PC-3 (cell line): ENCODE measurements around the gene SMIM31. TPM values are rescaled to one million over a fixed set of nuclear protein-coding genes. Genes with fewer than 3 reads are reported as not detected.

Source experiments
- ATAC-seq: fragments of 200-7000 bp; cut with Tn5 transposase; 2 replicates; pipeline ENCODE4 v1.9.1; 2020; ENCODE audit warnings: mild to moderate bottlenecking, moderate library complexity
- BruUV-seq: library from RNA; stranded (reverse); fragments of 400-500 nt; replicated peaks from 2 replicates; lab custom pipeline; 2021; lab: Mats Ljungman, UMichigan
- CTCF ChIA-PET: fragments of 300-600 bp; sonication (Branson Sonifier 250); formaldehyde crosslinking; loops from one replicate; lab custom pipeline; 2022; ENCODE audit warnings: antibody characterized with exemption; lab: Charles Lee
- POLR2A ChIA-PET: fragments of 300-600 bp; sonication (Branson Sonifier 250); formaldehyde crosslinking; loops from one replicate; lab custom pipeline; 2022; ENCODE audit warnings: antibody characterized with exemption; ENCODE audit not compliant: unreplicated experiment; lab: Charles Lee
- DNase-seq: peaks from one replicate; pipeline ENCODE4 v3.0.0-alpha.2; 2015
- H2AFZ ChIP-seq: fragments of 300-600 bp; sonication (generic); 2 replicates; pipeline ENCODE4 v1.6.0; 2016; ENCODE audit warnings: antibody characterized with exemption, low read length
- H3F3A ChIP-seq: fragments of 300-600 bp; sonication (generic); one replicate; pipeline ENCODE4 v1.6.0; 2017; ENCODE audit warnings: antibody characterized with exemption, low read length, control low read depth, mild to moderate bottlenecking; ENCODE audit not compliant: unreplicated experiment
- H3K27ac ChIP-seq: fragments of 300-600 bp; sonication (generic); 2 replicates; pipeline ENCODE4 v1.5.1; 2016; ENCODE audit warnings: mild to moderate bottlenecking, low read length
- H3K27me3 ChIP-seq: fragments of 300-600 bp; sonication (generic); 2 replicates; pipeline ENCODE4 v1.6.1; 2016; ENCODE audit warnings: low read length, mixed read lengths
- H3K36me3 ChIP-seq: fragments of 300-600 bp; sonication (generic); 2 replicates; pipeline ENCODE4 v1.6.1; 2016; ENCODE audit warnings: low read depth, mixed run types, low read length, mixed read lengths
- H3K4me1 ChIP-seq: fragments of 300-600 bp; sonication (generic); 2 replicates; pipeline ENCODE4 v1.5.1; 2016; ENCODE audit warnings: low read length; ENCODE audit not compliant: insufficient read depth
- H3K4me2 ChIP-seq: fragments of 300-600 bp; sonication (generic); 2 replicates; pipeline ENCODE4 v1.6.0; 2016; ENCODE audit warnings: low read length
- H3K4me3 ChIP-seq: fragments of 300-600 bp; sonication (generic); 2 replicates; pipeline ENCODE4 v1.5.1; 2016; ENCODE audit warnings: mild to moderate bottlenecking, low read length, mixed read lengths
- H3K79me2 ChIP-seq: fragments of 300-600 bp; sonication (generic); 2 replicates; pipeline ENCODE4 v1.6.1; 2017; ENCODE audit warnings: low read length, mixed read lengths
- H3K9ac ChIP-seq: fragments of 300-600 bp; sonication (generic); 2 replicates; pipeline ENCODE4 v1.6.0; 2016; ENCODE audit warnings: mild to moderate bottlenecking, low read length
- H3K9me2 ChIP-seq: fragments of 300-600 bp; sonication (generic); replicated peaks from 2 replicates; pipeline ENCODE4 v1.6.1; 2016; ENCODE audit warnings: mixed run types, low read length, mixed read lengths
- H3K9me3 ChIP-seq: fragments of 300-600 bp; sonication (generic); 2 replicates; pipeline ENCODE4 v1.6.1; 2016; ENCODE audit warnings: low read length, mixed read lengths
- H4K20me1 ChIP-seq: fragments of 300-600 bp; sonication (generic); 2 replicates; pipeline ENCODE4 v1.6.1; 2016; ENCODE audit warnings: low read length, mixed read lengths
- EZH2 ChIP-seq: fragments of 300-600 bp; sonication (generic); IDR thresholded peaks from one replicate; pipeline ENCODE4 v1.6.1; 2017; ENCODE audit warnings: antibody characterized with exemption, mild to moderate bottlenecking, low read length; ENCODE audit not compliant: unreplicated experiment
- EZH2phosphoT487 ChIP-seq: fragments of 300-600 bp; sonication (generic); IDR thresholded peaks from 2 replicates; pipeline ENCODE4 v1.6.1; 2018; ENCODE audit warnings: mild to moderate bottlenecking, antibody characterized with exemption, low read length, borderline replicate concordance
- intact Hi-C: fragments of 100-400 bp; cut with micrococcal nuclease; formaldehyde crosslinking; loops from 2 replicates; pipeline ENCODE4 v1.9.0; 2023
- total RNA-seq: library from RNA; depleted of rRNA; stranded (reverse); fragments of >200 nt; gene quantifications from 2 replicates; pipeline ENCODE4 v1.2.3, GENCODE V29; 2014
- TF ChIP-seq, protein P1 (sequence below): fragments of 300-600 bp; sonication (generic); conservative IDR thresholded peaks from 2 replicates; pipeline ENCODE4 v1.5.1; 2017; ENCODE audit warnings: antibody characterized with exemption, low read depth, mild to moderate bottlenecking, low read length

The SMIM31 gene
- total RNA-seq, 1 experiment from 2014 or later = not detected

DNA sequence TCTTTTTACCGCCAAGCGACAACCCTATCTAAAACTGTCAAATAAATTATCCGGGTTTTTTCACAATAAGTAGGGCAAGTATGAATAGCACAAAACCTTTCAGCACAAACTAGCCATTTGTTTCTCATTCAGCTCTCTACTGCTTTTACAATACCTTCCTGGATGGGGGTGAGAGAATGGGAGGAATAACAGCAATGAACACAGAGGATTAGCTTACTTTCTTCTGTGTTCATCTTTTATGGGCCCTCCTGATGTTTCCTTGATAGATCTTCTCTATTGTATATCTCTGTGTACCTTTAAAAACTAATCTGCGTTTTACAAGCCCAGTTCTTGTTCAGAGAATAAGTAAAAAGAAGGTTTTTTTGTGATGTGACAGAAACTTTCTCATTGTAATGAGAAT, 67.8 kb downstream of the SMIM31 start:
- H3K4me1 ChIP-seq = no peaks in the 10 kb centered on the region
- no peaks in the 10 kb centered on the region for H3F3A ChIP-seq
- H3K27me3 ChIP-seq = 0 out of 2 replicates have a peak, but pooled peaks cover 3% of the 10 kb centered on the region
- H4K20me1 ChIP-seq = no peaks in the 10 kb centered on the region
- no TSS peak for BruUV-seq
- DNase-seq (no peak), ATAC-seq (no peak)
- no peaks in the 10 kb centered on the region for H3K36me3 ChIP-seq
- H3K9ac ChIP-seq = no peak overlapping the region
- H3K27ac ChIP-seq = no peak overlapping the region
- no peak overlapping the region for H3K4me3 ChIP-seq
- CTCF ChIA-PET = no interaction called here
- H3K9me2 ChIP-seq = no peaks in the 10 kb centered on the region
- H2AFZ ChIP-seq = no peak overlapping the region
- no peaks in the 10 kb centered on the region for H3K9me3 ChIP-seq
- H3K4me2 ChIP-seq = no peak overlapping the region
- TF ChIP-seq EZH2 (no peak), EZH2phosphoT487 (no peak)
- TF ChIP-seq, protein P1, sequence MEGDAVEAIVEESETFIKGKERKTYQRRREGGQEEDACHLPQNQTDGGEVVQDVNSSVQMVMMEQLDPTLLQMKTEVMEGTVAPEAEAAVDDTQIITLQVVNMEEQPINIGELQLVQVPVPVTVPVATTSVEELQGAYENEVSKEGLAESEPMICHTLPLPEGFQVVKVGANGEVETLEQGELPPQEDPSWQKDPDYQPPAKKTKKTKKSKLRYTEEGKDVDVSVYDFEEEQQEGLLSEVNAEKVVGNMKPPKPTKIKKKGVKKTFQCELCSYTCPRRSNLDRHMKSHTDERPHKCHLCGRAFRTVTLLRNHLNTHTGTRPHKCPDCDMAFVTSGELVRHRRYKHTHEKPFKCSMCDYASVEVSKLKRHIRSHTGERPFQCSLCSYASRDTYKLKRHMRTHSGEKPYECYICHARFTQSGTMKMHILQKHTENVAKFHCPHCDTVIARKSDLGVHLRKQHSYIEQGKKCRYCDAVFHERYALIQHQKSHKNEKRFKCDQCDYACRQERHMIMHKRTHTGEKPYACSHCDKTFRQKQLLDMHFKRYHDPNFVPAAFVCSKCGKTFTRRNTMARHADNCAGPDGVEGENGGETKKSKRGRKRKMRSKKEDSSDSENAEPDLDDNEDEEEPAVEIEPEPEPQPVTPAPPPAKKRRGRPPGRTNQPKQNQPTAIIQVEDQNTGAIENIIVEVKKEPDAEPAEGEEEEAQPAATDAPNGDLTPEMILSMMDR = no peak
- intact Hi-C loops = no loop called here
- POLR2A ChIA-PET = no interaction called here
- no peaks in the 10 kb centered on the region for H3K79me2 ChIP-seq

- POLR2A ChIA-PET = no interaction called here
- Histone ChIP-seq H3K27me3 (0 out of 2 replicates have a peak, but pooled peaks cover 5% of the 10 kb centered on the region), H3K79me2 (no peaks in the 10 kb centered on the region), H2AFZ (no peak overlapping the region), H3K36me3 (no peaks in the 10 kb centered on the region), H3K4me3 (no peak overlapping the region), H3K9me2 (no peaks in the 10 kb centered on the region), H3K4me1 (no peaks in the 10 kb centered on the region), H3F3A (no peaks in the 10 kb centered on the region), H3K27ac (no peak overlapping the region), H3K9ac (no peak overlapping the region), H4K20me1 (no peaks in the 10 kb centered on the region), H3K4me2 (no peak overlapping the region), H3K9me3 (no peaks in the 10 kb centered on the region)
- BruUV-seq = no TSS peak
- TF ChIP-seq EZH2phosphoT487 (no peak), EZH2 (no peak)
- TF ChIP-seq, protein P1 = no peak
- ATAC-seq (no peak), DNase-seq (no peak)
- CTCF ChIA-PET = no interaction called here
- intact Hi-C loops = no loop called here
Measured at GRCh38 chr4:164824581-164824980, 70.7 kb downstream of the SMIM31 start.

GRCh38 chr4:164828955-164829354, 75.0 kb downstream of the SMIM31 start:
- ChIA-PET POLR2A (no interaction called here), CTCF (no interaction called here)
- DNase-seq = no peak

More at GRCh38 chr4:164828955-164829354, 75.0 kb downstream of the SMIM31 start:
- no peak overlapping the region for H3K9ac ChIP-seq
- no peaks in the 10 kb centered on the region for H3K79me2 ChIP-seq
- no peaks in the 10 kb centered on the region for H3F3A ChIP-seq
- no peaks in the 10 kb centered on the region for H3K36me3 ChIP-seq
- no peaks in the 10 kb centered on the region for H3K4me1 ChIP-seq
- TF ChIP-seq EZH2 (no peak), EZH2phosphoT487 (no peak)
- TF ChIP-seq, protein P1 = no peak
- ATAC-seq = no peak
- no peak overlapping the region for H3K4me3 ChIP-seq
- BruUV-seq = no TSS peak
- H3K4me2 ChIP-seq = no peak overlapping the region
- H3K27ac ChIP-seq = no peak overlapping the region
- intact Hi-C loops = no loop called here
- H3K27me3 ChIP-seq = 0 out of 2 replicates have a peak, but pooled peaks cover 2% of the 10 kb centered on the region
- no peaks in the 10 kb centered on the region for H4K20me1 ChIP-seq
- no peaks in the 10 kb centered on the region for H3K9me3 ChIP-seq
- H2AFZ ChIP-seq = no peak overlapping the region
- no peaks in the 10 kb centered on the region for H3K9me2 ChIP-seq
